ENCODE results near the gene HS6ST1. TPM values are rescaled to one million over a fixed set of nuclear protein-coding genes. Genes with fewer than 3 reads are reported as not detected.
A peak's percentile ranks its signal among the peaks of the same experiment; 100 is the strongest.

Gene HS6ST1
- total RNA-seq, 4 donors from 2014 or later, result 44.6 to 63.3 (median 53.5) TPM

- in situ Hi-C loops (cut with MboI; ENCODE audit: low sequenced_read_pairs in 4 of 4) (no loop called here), intact Hi-C loops (cut with DNase I; ENCODE audit: low total_unique reads) (no loop called here)
- H3K9me3 ChIP-seq, result no peaks in the 10 kb centered on the region
- no peak overlapping the region for H3K4me3 ChIP-seq
- H3K36me3 ChIP-seq, result peaks cover 0 to under 1% of the 10 kb centered on the region in 2 donors
- H3K4me1 ChIP-seq, result peaks cover 32 to 35% of the 10 kb centered on the region in 2 donors
- H3K27me3 ChIP-seq, result no peaks in the 10 kb centered on the region
- ATAC-seq, result no peak
- no peak for DNase-seq
- no peak for TF ChIP-seq POLR2A (IDR thresholded peaks at IDR 0.05)
- no peak overlapping the region for H3K27ac ChIP-seq
Observed at GRCh38 chr2:128284037-128284441, 34.6 kb downstream of the HS6ST1 start.

GRCh38 chr2:128282976-128283810 is 35.5 kb downstream of the HS6ST1 start:
- no peak for TF ChIP-seq POLR2A (IDR thresholded peaks at IDR 0.05)
- TF ChIP-seq, protein P1, sequence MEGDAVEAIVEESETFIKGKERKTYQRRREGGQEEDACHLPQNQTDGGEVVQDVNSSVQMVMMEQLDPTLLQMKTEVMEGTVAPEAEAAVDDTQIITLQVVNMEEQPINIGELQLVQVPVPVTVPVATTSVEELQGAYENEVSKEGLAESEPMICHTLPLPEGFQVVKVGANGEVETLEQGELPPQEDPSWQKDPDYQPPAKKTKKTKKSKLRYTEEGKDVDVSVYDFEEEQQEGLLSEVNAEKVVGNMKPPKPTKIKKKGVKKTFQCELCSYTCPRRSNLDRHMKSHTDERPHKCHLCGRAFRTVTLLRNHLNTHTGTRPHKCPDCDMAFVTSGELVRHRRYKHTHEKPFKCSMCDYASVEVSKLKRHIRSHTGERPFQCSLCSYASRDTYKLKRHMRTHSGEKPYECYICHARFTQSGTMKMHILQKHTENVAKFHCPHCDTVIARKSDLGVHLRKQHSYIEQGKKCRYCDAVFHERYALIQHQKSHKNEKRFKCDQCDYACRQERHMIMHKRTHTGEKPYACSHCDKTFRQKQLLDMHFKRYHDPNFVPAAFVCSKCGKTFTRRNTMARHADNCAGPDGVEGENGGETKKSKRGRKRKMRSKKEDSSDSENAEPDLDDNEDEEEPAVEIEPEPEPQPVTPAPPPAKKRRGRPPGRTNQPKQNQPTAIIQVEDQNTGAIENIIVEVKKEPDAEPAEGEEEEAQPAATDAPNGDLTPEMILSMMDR (IDR thresholded peaks at IDR 0.05 in 4 of 5, conservative IDR thresholded peaks at IDR 0.05 in 1 of 5), result peak in 2 of 5 experiments; percentile 8 to 13
- H3K9me3 ChIP-seq, result no peaks in the 10 kb centered on the region
- intact Hi-C loops (cut with DNase I; ENCODE audit: low total_unique reads), result no loop called here
- no peak for DNase-seq
- H3K27me3 ChIP-seq, result no peaks in the 10 kb centered on the region
- H3K36me3 ChIP-seq, result no peaks in the 10 kb centered on the region
- in situ Hi-C loops (cut with MboI; ENCODE audit: low sequenced_read_pairs in 4 of 4), result no loop called here
- H3K27ac ChIP-seq, result no peak overlapping the region
- no peak overlapping the region for H3K4me3 ChIP-seq
- peaks cover 32 to 35% of the 10 kb centered on the region in 2 donors for H3K4me1 ChIP-seq
- ATAC-seq, result no peak

GRCh38 chr2:128282246-128282975 is 36.3 kb downstream of the HS6ST1 start:
- Histone ChIP-seq H3K9me3 (no peaks in the 10 kb centered on the region), H3K27me3 (no peaks in the 10 kb centered on the region), H3K4me3 (no peak overlapping the region), H3K4me1 (peaks cover 32 to 35% of the 10 kb centered on the region in 2 donors), H3K27ac (peak overlapping the region in 3 of 4 donors; percentile 16 to 23 (median 18)), H3K36me3 (no peaks in the 10 kb centered on the region)
- TF ChIP-seq, protein P1 (IDR thresholded peaks at IDR 0.05 in 4 of 5, conservative IDR thresholded peaks at IDR 0.05 in 1 of 5), result no peak
- TF ChIP-seq POLR2A (IDR thresholded peaks at IDR 0.05), result no peak
- ATAC-seq (peak in 1 of 2 donors; percentile 10), DNase-seq (peak in 1 of 2 donors; percentile 9)
- intact Hi-C loops (cut with DNase I; ENCODE audit: low total_unique reads), result no loop called here
- in situ Hi-C loops (cut with MboI; ENCODE audit: low sequenced_read_pairs in 4 of 4), result no loop called here

DNA sequence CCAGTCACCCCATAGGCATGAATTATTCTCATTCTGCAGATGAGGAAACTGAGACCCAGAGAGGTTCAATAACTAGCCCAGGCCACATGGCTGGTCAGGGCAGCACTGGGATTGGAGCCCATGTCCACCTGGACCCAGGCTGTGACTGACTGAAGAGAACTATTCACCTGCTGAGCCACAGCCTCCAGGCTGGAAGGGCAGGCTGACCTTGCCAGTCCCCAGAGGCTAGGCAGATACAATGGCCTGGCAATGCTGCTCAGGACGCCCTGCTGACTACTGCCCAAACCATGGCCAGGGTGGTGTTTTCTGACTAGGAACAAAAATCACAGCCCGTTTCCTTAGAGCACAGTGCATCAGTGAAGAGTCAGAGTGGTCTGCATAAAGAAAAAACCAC is 36.8 kb downstream of the HS6ST1 start:
- H3K4me3 ChIP-seq, result no peak overlapping the region
- in situ Hi-C loops (cut with MboI; ENCODE audit: low sequenced_read_pairs in 4 of 4) (no loop called here), intact Hi-C loops (cut with DNase I; ENCODE audit: low total_unique reads) (no loop called here)
- no peaks in the 10 kb centered on the region for H3K9me3 ChIP-seq
- ATAC-seq (peak in 1 of 2 donors; percentile 27), DNase-seq (peak in 1 of 2 donors; percentile 10)
- H3K27me3 ChIP-seq, result no peaks in the 10 kb centered on the region
- peak overlapping the region in 3 of 4 donors; percentile 16 to 23 (median 18) for H3K27ac ChIP-seq
- H3K4me1 ChIP-seq, result peaks cover 31 to 32% of the 10 kb centered on the region in 2 donors
- no peaks in the 10 kb centered on the region for H3K36me3 ChIP-seq
- no peak for TF ChIP-seq POLR2A (IDR thresholded peaks at IDR 0.05)
- TF ChIP-seq, protein P1 (IDR thresholded peaks at IDR 0.05 in 4 of 5, conservative IDR thresholded peaks at IDR 0.05 in 1 of 5), result no peak

GRCh38 chr2:128280901-128281321 is 37.8 kb downstream of the HS6ST1 start:
- Histone ChIP-seq H3K4me3 (no peak overlapping the region), H3K27ac (peak overlapping the region in 2 of 4 donors; percentile 9 to 23), H3K9me3 (no peaks in the 10 kb centered on the region), H3K4me1 (peaks cover 25 to 28% of the 10 kb centered on the region in 2 donors), H3K36me3 (no peaks in the 10 kb centered on the region), H3K27me3 (no peaks in the 10 kb centered on the region)
- no peak for ATAC-seq
- DNase-seq, result peak in 1 of 2 donors; percentile 20
- TF ChIP-seq, protein P1 (IDR thresholded peaks at IDR 0.05 in 4 of 5, conservative IDR thresholded peaks at IDR 0.05 in 1 of 5), result no peak
- TF ChIP-seq POLR2A (IDR thresholded peaks at IDR 0.05), result no peak
- in situ Hi-C loops (cut with MboI; ENCODE audit: low sequenced_read_pairs in 4 of 4) (no loop called here), intact Hi-C loops (cut with DNase I; ENCODE audit: low total_unique reads) (no loop called here)
